ENCODE measurements around the gene RETREG1. TPM values are rescaled to one million over a fixed set of nuclear protein-coding genes. Genes with fewer than 3 reads are reported as not detected.

The RETREG1 gene
- total and polyA plus RNA-seq, 2 experiments from 2014 or later, result 23.8 to 24.0 TPM

DNA sequence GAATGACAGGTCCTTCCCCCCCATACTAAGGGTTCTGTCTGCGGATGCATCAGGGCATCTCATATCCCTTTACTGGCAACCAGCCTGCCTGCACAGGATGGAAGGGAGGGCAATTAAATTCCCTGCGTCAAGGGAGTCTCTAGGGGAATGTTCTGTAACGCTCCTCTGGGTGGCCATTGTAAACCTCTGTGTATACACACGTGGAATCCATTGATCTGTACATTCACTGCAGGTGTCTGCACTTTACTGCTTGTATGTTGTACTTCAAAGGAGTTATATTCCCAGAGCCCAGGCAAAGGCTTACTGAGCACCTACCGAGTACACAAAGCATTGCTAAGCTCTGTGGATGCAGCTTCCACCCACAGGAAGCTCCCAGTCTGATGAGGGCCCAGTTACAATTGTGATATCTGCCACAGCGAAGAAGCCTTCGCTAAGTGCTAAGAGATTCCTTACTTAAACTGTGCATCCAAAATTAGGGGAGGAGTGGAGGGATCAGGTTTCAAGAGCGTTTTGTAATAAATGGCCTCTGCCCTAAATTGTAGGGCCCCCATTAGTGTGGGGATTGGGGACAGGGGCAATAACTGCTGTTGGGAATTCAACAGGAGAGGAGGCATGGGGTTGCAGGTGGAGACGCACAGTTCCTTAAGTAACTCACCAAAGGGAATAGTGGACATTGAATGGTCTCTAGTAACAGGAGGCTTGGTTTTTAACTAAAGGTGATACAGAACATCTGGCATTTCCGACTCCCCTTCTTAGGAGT, 1.5 kb upstream of the RETREG1 start:
- H3K4me2 ChIP-seq, result peak overlapping the region; percentile 97
- H3K9me2 ChIP-seq (replicated peaks; ENCODE audit: insufficient read depth), result no peaks in the 10 kb centered on the region
- H3K27ac ChIP-seq, result peak overlapping the region; percentile 66
- no peaks in the 10 kb centered on the region for H3K9me3 ChIP-seq (ENCODE audit: low read depth)
- peaks cover 6% of the 10 kb centered on the region for H3K4me1 ChIP-seq (ENCODE audit: insufficient read depth)
- TF ChIP-seq EZH2 (IDR thresholded peaks at IDR 0.05; ENCODE audit: borderline replicate concordance), result no peak
- TF ChIP-seq, protein P1, sequence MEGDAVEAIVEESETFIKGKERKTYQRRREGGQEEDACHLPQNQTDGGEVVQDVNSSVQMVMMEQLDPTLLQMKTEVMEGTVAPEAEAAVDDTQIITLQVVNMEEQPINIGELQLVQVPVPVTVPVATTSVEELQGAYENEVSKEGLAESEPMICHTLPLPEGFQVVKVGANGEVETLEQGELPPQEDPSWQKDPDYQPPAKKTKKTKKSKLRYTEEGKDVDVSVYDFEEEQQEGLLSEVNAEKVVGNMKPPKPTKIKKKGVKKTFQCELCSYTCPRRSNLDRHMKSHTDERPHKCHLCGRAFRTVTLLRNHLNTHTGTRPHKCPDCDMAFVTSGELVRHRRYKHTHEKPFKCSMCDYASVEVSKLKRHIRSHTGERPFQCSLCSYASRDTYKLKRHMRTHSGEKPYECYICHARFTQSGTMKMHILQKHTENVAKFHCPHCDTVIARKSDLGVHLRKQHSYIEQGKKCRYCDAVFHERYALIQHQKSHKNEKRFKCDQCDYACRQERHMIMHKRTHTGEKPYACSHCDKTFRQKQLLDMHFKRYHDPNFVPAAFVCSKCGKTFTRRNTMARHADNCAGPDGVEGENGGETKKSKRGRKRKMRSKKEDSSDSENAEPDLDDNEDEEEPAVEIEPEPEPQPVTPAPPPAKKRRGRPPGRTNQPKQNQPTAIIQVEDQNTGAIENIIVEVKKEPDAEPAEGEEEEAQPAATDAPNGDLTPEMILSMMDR (IDR thresholded peaks at IDR 0.05; ENCODE audit: poor library complexity), result no peak
- no peak for TF ChIP-seq EZH2phosphoT487 (IDR thresholded peaks at IDR 0.05; ENCODE audit: low read depth, severe bottlenecking, unreplicated experiment)
- no peak overlapping the region for H2AFZ ChIP-seq
- H3K27me3 ChIP-seq, result peaks cover 19% of the 10 kb centered on the region
- 65% methylated on average over 10 of the region's 10 CpGs for WGBS (ENCODE audit: low lambda C conversion rate, missing lambda C conversion rate)
- H3K79me2 ChIP-seq, result no peaks in the 10 kb centered on the region
- DNase-seq (ENCODE audit: low spot score), result peak; percentile 7
- no peaks in the 10 kb centered on the region for H4K20me1 ChIP-seq (ENCODE audit: insufficient read depth, poor library complexity, severe bottlenecking)
- H3K4me3 ChIP-seq, result no peak overlapping the region
- no peaks in the 10 kb centered on the region for H3K36me3 ChIP-seq (replicated peaks; ENCODE audit: insufficient read depth, low read depth)

DNA sequence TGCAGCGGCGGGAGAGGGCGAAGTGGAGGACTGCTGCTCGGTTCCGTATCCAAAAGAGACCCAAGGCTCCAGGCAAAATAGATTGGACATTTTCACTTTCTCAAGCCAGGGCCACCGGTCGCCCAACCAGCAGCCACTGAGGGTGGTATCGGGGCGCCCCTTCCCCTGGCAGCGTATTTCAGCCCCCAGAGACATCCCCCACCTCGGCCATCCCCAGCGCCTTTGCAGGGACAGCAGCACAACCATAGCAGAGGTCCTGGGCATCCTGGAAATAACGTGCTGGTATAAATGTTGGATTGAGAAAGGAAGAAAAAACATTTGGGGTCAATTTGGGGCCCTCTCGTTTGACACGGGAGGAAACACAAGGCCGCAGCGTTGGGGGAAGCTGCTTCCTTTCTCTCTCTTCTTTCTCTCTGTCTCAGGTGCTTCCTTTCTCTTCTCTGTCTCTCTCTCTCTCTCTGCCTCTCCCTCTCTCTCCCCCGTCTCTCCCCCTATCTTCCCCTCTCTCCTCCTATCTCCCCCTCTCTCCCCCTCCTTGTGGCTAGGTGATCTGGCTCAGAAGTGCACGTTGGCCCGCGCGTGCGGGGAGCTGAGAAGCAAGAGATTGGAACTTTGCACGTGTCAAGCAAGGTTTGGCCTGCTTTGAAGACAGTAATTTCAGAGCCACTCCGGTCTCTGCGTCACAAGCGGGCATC, 624 bp upstream of the RETREG1 start:
- Histone ChIP-seq H3K27me3 (peaks cover 19% of the 10 kb centered on the region), H3K9me3 (ENCODE audit: low read depth) (no peaks in the 10 kb centered on the region), H2AFZ (peak overlapping the region; percentile 96), H3K9me2 (replicated peaks; ENCODE audit: insufficient read depth) (no peaks in the 10 kb centered on the region), H3K36me3 (replicated peaks; ENCODE audit: insufficient read depth, low read depth) (no peaks in the 10 kb centered on the region), H3K27ac (peak overlapping the region; percentile 66), H4K20me1 (ENCODE audit: insufficient read depth, poor library complexity, severe bottlenecking) (no peaks in the 10 kb centered on the region), H3K79me2 (peaks cover 2% of the 10 kb centered on the region), H3K4me1 (ENCODE audit: insufficient read depth) (peaks cover 6% of the 10 kb centered on the region), H3K4me3 (no peak overlapping the region), H3K4me2 (peak overlapping the region; percentile 97)
- no peak for TF ChIP-seq EZH2 (IDR thresholded peaks at IDR 0.05; ENCODE audit: borderline replicate concordance)
- WGBS (ENCODE audit: low lambda C conversion rate, missing lambda C conversion rate), result 23% methylated on average over 24 of the region's 27 CpGs
- DNase-seq (ENCODE audit: low spot score), result peak; percentile 48

DNA sequence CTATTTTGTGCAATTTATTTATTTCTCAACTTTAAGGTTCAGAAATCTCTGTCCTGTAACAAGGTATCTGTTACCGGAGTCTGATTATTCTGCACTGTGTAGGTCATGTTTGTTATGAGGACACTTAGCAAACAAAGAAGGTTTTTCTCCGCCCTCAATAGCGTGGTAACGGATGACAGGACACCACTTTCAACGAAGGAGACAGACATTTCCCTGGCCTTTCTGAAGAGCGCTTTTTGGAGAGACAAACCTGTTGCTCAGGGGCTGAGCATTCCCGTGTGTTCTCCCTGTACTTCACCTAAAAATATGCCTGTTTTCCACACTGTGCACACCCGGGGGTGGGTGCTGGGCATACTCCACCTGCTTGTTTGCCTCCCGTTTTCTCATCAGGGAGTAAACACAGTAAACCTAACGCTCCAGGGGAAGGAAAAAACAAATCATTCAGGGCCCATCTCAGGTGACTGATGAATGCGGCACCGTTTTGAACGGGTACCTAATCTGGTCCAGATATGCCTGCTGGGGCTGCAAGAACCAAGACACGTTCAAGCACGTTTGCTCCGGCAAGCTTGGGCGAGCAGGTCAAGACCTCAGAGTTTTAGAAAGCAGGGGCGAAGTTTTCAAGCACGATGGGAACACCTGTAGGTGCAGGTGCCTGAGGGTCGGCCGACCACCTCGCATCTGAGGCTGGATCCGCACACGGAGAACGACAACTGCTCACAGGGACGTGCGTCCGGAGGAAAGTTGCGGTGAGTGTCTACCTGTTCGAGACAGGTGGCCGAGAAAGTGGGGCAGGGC, 859 bp downstream of the RETREG1 start:
- DNase-seq (ENCODE audit: low spot score), result peak; percentile 14
- H3K9me2 ChIP-seq (replicated peaks; ENCODE audit: insufficient read depth), result no peaks in the 10 kb centered on the region
- peaks cover 2% of the 10 kb centered on the region for H3K79me2 ChIP-seq
- H3K4me2 ChIP-seq, result peak overlapping the region; percentile 97
- TF ChIP-seq EZH2 (IDR thresholded peaks at IDR 0.05; ENCODE audit: borderline replicate concordance), result no peak
- TF ChIP-seq EZH2phosphoT487 (IDR thresholded peaks at IDR 0.05; ENCODE audit: low read depth, severe bottlenecking, unreplicated experiment), result no peak
- TF ChIP-seq, protein P1 (IDR thresholded peaks at IDR 0.05; ENCODE audit: poor library complexity), result no peak
- H3K9me3 ChIP-seq (ENCODE audit: low read depth), result no peaks in the 10 kb centered on the region
- H4K20me1 ChIP-seq (ENCODE audit: insufficient read depth, poor library complexity, severe bottlenecking), result no peaks in the 10 kb centered on the region
- H3K27me3 ChIP-seq, result peaks cover 19% of the 10 kb centered on the region
- H3K4me1 ChIP-seq (ENCODE audit: insufficient read depth), result peaks cover 6% of the 10 kb centered on the region
- peak overlapping the region; percentile 25 for H3K27ac ChIP-seq
- H2AFZ ChIP-seq, result peak overlapping the region; percentile 96
- peak overlapping the region; percentile 88 for H3K4me3 ChIP-seq
- H3K36me3 ChIP-seq (replicated peaks; ENCODE audit: insufficient read depth, low read depth), result no peaks in the 10 kb centered on the region
- WGBS (ENCODE audit: low lambda C conversion rate, missing lambda C conversion rate), result 11% methylated on average over 31 of the region's 31 CpGs
